Neuronal stem cell (in vitro differentiated cells): ENCODE data around the gene DOK1.

ENCODE experiments used
- DNase-seq: peaks from one replicate; pipeline ENCODE4 v3.0.0-alpha.2; 2013; ENCODE audit warnings: low spot score
- H2AFZ ChIP-seq: one replicate; pipeline ENCODE4 v1.6.1; 2013; ENCODE audit warnings: mild to moderate bottlenecking, low read length, inconsistent platforms
- H2AK5ac ChIP-seq: 2 replicates; pipeline ENCODE4 v1.6.1; 2013; ENCODE audit warnings: low read depth, mild to moderate bottlenecking, inconsistent platforms, low read length, moderate library complexity, mixed read lengths
- H2BK120ac ChIP-seq: 2 replicates; pipeline ENCODE4 v1.6.1; 2013; ENCODE audit warnings: low read depth, mild to moderate bottlenecking, inconsistent platforms, low read length, moderate library complexity, mixed read lengths
- H2BK12ac ChIP-seq: one replicate; pipeline ENCODE4 v1.6.1; 2013; ENCODE audit warnings: low read length, inconsistent platforms
- H2BK15ac ChIP-seq: 2 replicates; pipeline ENCODE4 v1.6.1; 2013; ENCODE audit warnings: mild to moderate bottlenecking, low read length, inconsistent platforms, mixed read lengths
- H2BK5ac ChIP-seq: one replicate; pipeline ENCODE4 v1.6.1; 2013; ENCODE audit warnings: inconsistent platforms, mild to moderate bottlenecking, low read length, moderate library complexity
- H3K14ac ChIP-seq: one replicate; pipeline ENCODE4 v1.6.1; 2013; ENCODE audit warnings: low read length, inconsistent platforms
- H3K18ac ChIP-seq: 2 replicates; pipeline ENCODE4 v1.6.1; 2013; ENCODE audit warnings: low read length, inconsistent platforms
- H3K23ac ChIP-seq: 2 replicates; pipeline ENCODE4 v1.6.1; 2013; ENCODE audit warnings: low read depth, mild to moderate bottlenecking, mixed read lengths, low read length, inconsistent platforms; ENCODE audit not compliant: poor library complexity
- H3K27ac ChIP-seq: replicated peaks from 3 replicates; pipeline ENCODE4 v1.5.1; 2013; ENCODE audit warnings: low read length, inconsistent platforms
- H3K27me3 ChIP-seq, 3 experiments: 2 replicates each; pipeline ENCODE4 v1.6.1; 2013; ENCODE audit warnings: low read length in 3 of 3, mild to moderate bottlenecking in 2 of 3, inconsistent platforms in 1 of 3, low read depth in 1 of 3, mixed read lengths in 1 of 3, moderate library complexity in 1 of 3; ENCODE audit not compliant: control insufficient read depth in 3 of 3, insufficient read depth in 3 of 3
- H3K36me3 ChIP-seq, 2 donors: replicated peaks in 1 of 2; 2 replicates each; pipeline ENCODE4 v1.6.1; 2013; ENCODE audit warnings: low read length in 2 of 2; ENCODE audit not compliant: control insufficient read depth in 2 of 2, insufficient read depth in 2 of 2
- H3K4ac ChIP-seq: 2 replicates; pipeline ENCODE4 v1.6.1; 2013; ENCODE audit warnings: inconsistent platforms, mild to moderate bottlenecking, low read length, moderate library complexity
- H3K4me1 ChIP-seq, 2 donors: 1 replicate in 1 of 2; 2 replicates in 1 of 2; pipeline ENCODE4 v1.6.1; 2013; ENCODE audit warnings: low read length in 2 of 2, low read depth in 1 of 2; ENCODE audit not compliant: control insufficient read depth in 2 of 2, insufficient read depth in 1 of 2
- H3K4me2 ChIP-seq: one replicate; pipeline ENCODE4 v1.6.1; 2013; ENCODE audit warnings: mild to moderate bottlenecking, low read length, inconsistent platforms; ENCODE audit not compliant: insufficient read depth, poor library complexity, severe bottlenecking
- H3K4me3 ChIP-seq, 2 donors: 2 replicates each; pipeline ENCODE4 v1.5.1; 2013; ENCODE audit warnings: low read length in 2 of 2, mild to moderate bottlenecking in 2 of 2, inconsistent platforms in 1 of 2, moderate library complexity in 1 of 2
- H3K79me1 ChIP-seq: one replicate; pipeline ENCODE4 v1.6.1; 2013; ENCODE audit warnings: low read depth, mild to moderate bottlenecking, inconsistent platforms, low read length, moderate library complexity
- H3K9ac ChIP-seq: one replicate; pipeline ENCODE4 v1.6.1; 2013; ENCODE audit warnings: mild to moderate bottlenecking, low read depth, low read length, inconsistent platforms; ENCODE audit not compliant: poor library complexity
- H3K9me3 ChIP-seq, 2 donors: replicated peaks in 1 of 2; 2 replicates each; pipeline versions ENCODE3 to v1.6.1; 2013; ENCODE audit warnings: low read length in 2 of 2, mild to moderate bottlenecking in 2 of 2, inconsistent platforms in 1 of 2, low read depth in 1 of 2, mixed read lengths in 1 of 2, moderate library complexity in 1 of 2; ENCODE audit not compliant: control insufficient read depth in 2 of 2, insufficient read depth in 1 of 2
- H4K8ac ChIP-seq: one replicate; pipeline ENCODE4 v1.6.1; 2013; ENCODE audit warnings: low read depth, mild to moderate bottlenecking, inconsistent platforms, low read length, moderate library complexity
- H4K91ac ChIP-seq: one replicate; pipeline ENCODE4 v1.6.1; 2013; ENCODE audit warnings: low read length, low read depth, mild to moderate bottlenecking, inconsistent platforms; ENCODE audit not compliant: poor library complexity
- WGBS, 2 donors: extraction: QIAGEN DNeasy Blood & Tissue Kit; methylation state at CpG; one replicate each; pipeline ENCODE4 v1.1.7; 2013; ENCODE audit warnings: missing lambda C conversion rate in 2 of 2, mixed read lengths in 1 of 2; ENCODE audit not compliant: insufficient read length in 2 of 2, insufficient replicate concordance in 1 of 2; ENCODE audit errors: extremely low coverage in 2 of 2; 5-methylcytosine and 5-hydroxymethylcytosine counted together

Gene DOK1

GRCh38 chr2:74593826-74594772 is 39.6 kb downstream of the DOK1 start:
- WGBS, 2 donors: no CpG with 5 or more reads among the region's 4 CpGs
- H3K4me1 ChIP-seq: no peaks in the 10 kb centered on the region
- H2AK5ac ChIP-seq: no peak overlapping the region
- H3K4me2 ChIP-seq: no peak overlapping the region
- no peak overlapping the region for H2AFZ ChIP-seq
- no peak for DNase-seq
- no peak overlapping the region for H2BK120ac ChIP-seq
- no peak overlapping the region for H3K27ac ChIP-seq
- H3K14ac ChIP-seq: no peak overlapping the region
- H3K36me3 ChIP-seq: no peaks in the 10 kb centered on the region
- H3K27me3 ChIP-seq: peaks cover 0 to 50% (median 0%) of the 10 kb centered on the region in 3 experiments
- no peak overlapping the region for H3K4ac ChIP-seq
- no peak overlapping the region for H4K8ac ChIP-seq
- no peak overlapping the region for H2BK12ac ChIP-seq
- H3K79me1 ChIP-seq: no peaks in the 10 kb centered on the region
- no peak overlapping the region for H3K18ac ChIP-seq
- H2BK5ac ChIP-seq: no peak overlapping the region
- H3K9ac ChIP-seq: no peak overlapping the region
- no peak overlapping the region for H3K4me3 ChIP-seq
- no peaks in the 10 kb centered on the region for H3K9me3 ChIP-seq
- H2BK15ac ChIP-seq: no peak overlapping the region
- no peak overlapping the region for H3K23ac ChIP-seq
- H4K91ac ChIP-seq: no peak overlapping the region

DNA sequence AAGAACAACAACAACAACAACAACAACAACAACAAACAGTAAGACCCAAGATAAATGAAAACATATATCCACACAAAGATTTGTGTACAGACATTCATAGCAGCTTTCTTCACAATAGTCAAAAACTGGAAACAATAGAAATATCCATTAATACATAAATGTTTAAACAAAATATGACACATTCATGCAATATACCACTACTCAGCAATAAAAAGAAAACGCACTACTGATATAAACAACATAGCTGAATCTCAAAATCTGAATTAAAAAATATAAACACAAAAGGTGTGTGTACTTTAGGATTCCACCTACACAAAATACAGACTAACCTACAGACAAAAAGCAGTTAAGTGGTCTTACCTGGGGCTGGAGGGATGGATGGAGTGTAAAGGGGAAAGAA is 42.1 kb downstream of the DOK1 start:
- Histone ChIP-seq H3K14ac (no peak overlapping the region), H3K4me1 (no peaks in the 10 kb centered on the region), H4K8ac (no peak overlapping the region), H3K36me3 (no peaks in the 10 kb centered on the region), H4K91ac (no peak overlapping the region), H2AK5ac (no peak overlapping the region), H2BK5ac (no peak overlapping the region), H2AFZ (no peak overlapping the region), H3K4me2 (no peak overlapping the region), H3K4me3 (no peak overlapping the region), H3K9ac (no peak overlapping the region), H3K79me1 (no peaks in the 10 kb centered on the region), H2BK12ac (no peak overlapping the region), H3K23ac (no peak overlapping the region), H2BK15ac (no peak overlapping the region), H3K27me3 (peaks cover 0 to 46% (median 0%) of the 10 kb centered on the region in 3 experiments), H3K4ac (no peak overlapping the region), H3K18ac (no peak overlapping the region), H3K27ac (no peak overlapping the region), H3K9me3 (no peaks in the 10 kb centered on the region), H2BK120ac (no peak overlapping the region)
- no peak for DNase-seq
- WGBS, 2 donors: no CpG with 5 or more reads among the region's 1 CpG

GRCh38 chr2:74597410-74597809 is 42.9 kb downstream of the DOK1 start:
- Histone ChIP-seq H3K79me1 (no peaks in the 10 kb centered on the region), H3K14ac (no peak overlapping the region), H2AK5ac (no peak overlapping the region), H3K4me2 (no peak overlapping the region), H4K91ac (no peak overlapping the region), H3K36me3 (no peaks in the 10 kb centered on the region), H3K27ac (no peak overlapping the region), H2BK120ac (no peak overlapping the region), H3K27me3 (peaks cover 0 to 47% (median 0%) of the 10 kb centered on the region in 3 experiments), H3K9me3 (no peaks in the 10 kb centered on the region), H3K9ac (no peak overlapping the region), H2BK5ac (no peak overlapping the region), H3K23ac (no peak overlapping the region), H2BK12ac (no peak overlapping the region), H3K4ac (no peak overlapping the region), H3K4me3 (no peak overlapping the region), H4K8ac (no peak overlapping the region), H3K4me1 (no peaks in the 10 kb centered on the region), H2AFZ (no peak overlapping the region), H3K18ac (no peak overlapping the region), H2BK15ac (no peak overlapping the region)
- no peak for DNase-seq
- no CpG with 5 or more reads among the region's 1 CpG for WGBS, 2 donors

DNA sequence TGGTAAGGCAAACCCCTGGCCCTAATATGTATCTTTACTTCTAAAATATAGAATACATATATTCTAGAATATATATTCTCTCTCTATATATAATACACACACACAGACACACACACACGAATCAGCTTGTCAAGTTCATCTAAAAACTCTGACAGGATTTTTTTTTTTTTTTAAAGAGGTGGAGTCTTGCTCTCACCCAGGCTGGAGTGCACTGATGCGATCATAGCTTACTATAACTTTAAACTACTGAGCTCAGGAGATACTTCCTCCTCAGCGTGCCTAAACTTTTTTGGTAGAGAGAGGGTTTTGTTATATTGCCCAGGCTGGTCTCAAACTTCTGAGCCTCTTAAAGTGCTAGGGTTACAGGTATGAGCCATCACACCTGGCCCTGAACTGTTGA is 45.2 kb downstream of the DOK1 start:
- Histone ChIP-seq H2AK5ac (no peak overlapping the region), H3K9me3 (no peaks in the 10 kb centered on the region), H3K23ac (no peak overlapping the region), H3K4me3 (no peak overlapping the region), H2BK120ac (no peak overlapping the region), H3K36me3 (no peaks in the 10 kb centered on the region), H2BK5ac (no peak overlapping the region), H3K27me3 (peaks cover 0 to 47% (median 0%) of the 10 kb centered on the region in 3 experiments), H4K8ac (no peak overlapping the region), H3K9ac (no peak overlapping the region), H3K18ac (no peak overlapping the region), H3K4me2 (no peak overlapping the region), H2BK12ac (no peak overlapping the region), H4K91ac (no peak overlapping the region), H3K14ac (no peak overlapping the region), H2BK15ac (no peak overlapping the region), H3K4ac (no peak overlapping the region), H3K4me1 (no peaks in the 10 kb centered on the region), H3K79me1 (no peaks in the 10 kb centered on the region), H2AFZ (no peak overlapping the region), H3K27ac (no peak overlapping the region)
- no peak for DNase-seq
- WGBS, 2 donors: no CpG with 5 or more reads among the region's 3 CpGs
